Measurements from ENCODE around the gene GOPC. TPM values are rescaled to one million over a fixed set of nuclear protein-coding genes. Genes with fewer than 3 reads are reported as not detected.
A peak's percentile ranks its signal among the peaks of the same experiment; 100 is the strongest.

The GOPC gene
- total RNA-seq, 1 experiment from 2014 or later = 18.7 TPM

- Mint-ChIP-seq H3K27me3 (ENCODE audit: low read depth) (no peaks in the 10 kb centered on the region; the same call in 1 of the 2 replicates), H3K4me1 (peaks cover 9 to 16% of the 10 kb centered on the region in 2 experiments), H3K27ac (no peak overlapping the region), H3K9me3 (peaks cover 13 to 15% of the 10 kb centered on the region in 2 experiments; a peak in 3 of 5 replicates), H3K36me3 (ENCODE audit: insufficient read depth in 1 of 3, low read depth in 3 of 3) (peaks cover 23 to 45% (median 35%) of the 10 kb centered on the region in 3 experiments), H3K4me3 (peak overlapping the region; percentile 27 to 98; a peak in 1 of 5 replicates)
- no CpG with 5 or more reads among the region's 6 CpGs for WGBS (ENCODE audit: extremely low coverage, insufficient read length, low lambda C conversion rate)
- Histone ChIP-seq H3K9ac (ENCODE audit: extremely low read depth, insufficient read length, low read length) (no peak overlapping the region), H3K79me1 (ENCODE audit: insufficient read depth, low read depth, low read length, poor library complexity, severe bottlenecking) (peaks cover 3% of the 10 kb centered on the region), H2BK15ac (ENCODE audit: low read depth, low read length) (no peak overlapping the region), H2BK20ac (ENCODE audit: low read depth, low read length, poor library complexity, severe bottlenecking) (no peak overlapping the region), H3K18ac (ENCODE audit: insufficient read length, low read depth, low read length) (no peak overlapping the region), H3K27me3 (ENCODE audit: insufficient read depth, low read length) (no peaks in the 10 kb centered on the region; the same call in 1 of the 2 replicates), H3K27ac (ENCODE audit: insufficient read length, low read depth, low read length) (no peak overlapping the region), H4K20me1 (ENCODE audit: control insufficient read depth, insufficient read depth, insufficient read length) (no peaks in the 10 kb centered on the region), H3K4me2 (ENCODE audit: insufficient read depth, insufficient read length, low read length) (no peak overlapping the region), H2BK120ac (ENCODE audit: low read depth, low read length, poor library complexity, severe bottlenecking) (no peak overlapping the region), H4K91ac (ENCODE audit: insufficient read length, low read depth, low read length) (no peak overlapping the region), H3T11ph (ENCODE audit: low read length) (no peak overlapping the region), H3K23me2 (ENCODE audit: insufficient read length, low read depth, low read length, poor library complexity, severe bottlenecking) (peaks cover 7% of the 10 kb centered on the region), H4K5ac (ENCODE audit: insufficient read length, low read depth, low read length) (no peak overlapping the region), H3K14ac (ENCODE audit: insufficient read depth, low read length) (no peak overlapping the region), H3K9me3 (ENCODE audit: control insufficient read depth, low read depth, low read length) (no peaks in the 10 kb centered on the region), H2AK5ac (ENCODE audit: insufficient read length, low read length) (no peak overlapping the region), H4K8ac (replicated peaks; ENCODE audit: insufficient read length, low read depth, low read length) (no peak overlapping the region), H3K79me2 (ENCODE audit: insufficient read depth, low read length) (peaks cover 5% of the 10 kb centered on the region; the same call in 1 of the 2 replicates), H3K23ac (ENCODE audit: insufficient read length, low read depth, low read length) (no peak overlapping the region), H2BK5ac (ENCODE audit: insufficient read length, low read length) (no peak overlapping the region), H3K56ac (ENCODE audit: insufficient read length, low read depth, low read length) (no peak overlapping the region), H3K4ac (ENCODE audit: low read depth, low read length) (no peak overlapping the region), H2BK12ac (ENCODE audit: insufficient read length, low read depth, low read length) (no peak overlapping the region), H3K4me1 (ENCODE audit: insufficient read depth, low read length) (no peaks in the 10 kb centered on the region), H2AFZ (ENCODE audit: low read length) (no peak overlapping the region)
- no peak for DNase-seq
- no peak for TF ChIP-seq CTCF (conservative IDR thresholded peaks at IDR 0.05)
Measured at GRCh38 chr6:117600008-117600743, 2.1 kb downstream of the GOPC start.

Data from H9 (cell line).